ENCODE results near the gene HSFX2.
"Not testable (repeated sequence)": the region's sequence is repeated elsewhere in the genome, so short reads cannot be mapped to it uniquely, and the experiment has no call there.

Gene HSFX2

DNA sequence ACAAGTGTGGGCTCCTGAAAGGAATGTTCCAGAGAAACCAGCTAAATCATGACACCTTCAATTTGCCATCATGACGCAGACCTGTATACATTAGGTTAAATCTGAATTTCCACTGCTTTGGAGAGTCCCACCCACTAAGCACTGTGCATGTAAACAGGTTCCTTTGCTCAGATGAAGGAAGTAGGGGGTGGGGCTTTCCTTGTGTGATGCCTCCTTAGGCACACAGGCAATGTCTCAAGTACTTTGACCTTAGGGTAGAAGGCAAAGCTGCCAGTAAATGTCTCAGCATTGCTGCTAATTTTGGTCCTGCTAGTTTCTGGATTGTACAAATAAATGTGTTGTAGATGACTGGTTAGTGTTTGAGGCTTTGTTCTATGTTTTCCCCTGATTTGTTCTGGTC, 48.2 kb downstream of the HSFX2 start:
- H3K9ac ChIP-seq (ENCODE audit: low read length); H3K79me2 ChIP-seq (ENCODE audit: low read length); H3K36me3 ChIP-seq (replicated peaks; ENCODE audit: low read depth, low read length); H3K27me3 ChIP-seq (ENCODE audit: low read depth, low read length); H3K4me3 ChIP-seq (ENCODE audit: low read length); H3K4me2 ChIP-seq (ENCODE audit: low read length); H4K20me1 ChIP-seq (ENCODE audit: insufficient read depth, low read length); H3K9me3 ChIP-seq (ENCODE audit: insufficient read depth, low read length); H2AFZ ChIP-seq (ENCODE audit: low read depth, low read length): not testable (repeated sequence)
- Histone ChIP-seq H3K4me1 (ENCODE audit: low read length) (peaks cover 18% of the 10 kb centered on the region), H3K27ac (ENCODE audit: low read length) (peak overlapping the region; percentile 71; the same call in 1 of the 2 replicates)

DNA sequence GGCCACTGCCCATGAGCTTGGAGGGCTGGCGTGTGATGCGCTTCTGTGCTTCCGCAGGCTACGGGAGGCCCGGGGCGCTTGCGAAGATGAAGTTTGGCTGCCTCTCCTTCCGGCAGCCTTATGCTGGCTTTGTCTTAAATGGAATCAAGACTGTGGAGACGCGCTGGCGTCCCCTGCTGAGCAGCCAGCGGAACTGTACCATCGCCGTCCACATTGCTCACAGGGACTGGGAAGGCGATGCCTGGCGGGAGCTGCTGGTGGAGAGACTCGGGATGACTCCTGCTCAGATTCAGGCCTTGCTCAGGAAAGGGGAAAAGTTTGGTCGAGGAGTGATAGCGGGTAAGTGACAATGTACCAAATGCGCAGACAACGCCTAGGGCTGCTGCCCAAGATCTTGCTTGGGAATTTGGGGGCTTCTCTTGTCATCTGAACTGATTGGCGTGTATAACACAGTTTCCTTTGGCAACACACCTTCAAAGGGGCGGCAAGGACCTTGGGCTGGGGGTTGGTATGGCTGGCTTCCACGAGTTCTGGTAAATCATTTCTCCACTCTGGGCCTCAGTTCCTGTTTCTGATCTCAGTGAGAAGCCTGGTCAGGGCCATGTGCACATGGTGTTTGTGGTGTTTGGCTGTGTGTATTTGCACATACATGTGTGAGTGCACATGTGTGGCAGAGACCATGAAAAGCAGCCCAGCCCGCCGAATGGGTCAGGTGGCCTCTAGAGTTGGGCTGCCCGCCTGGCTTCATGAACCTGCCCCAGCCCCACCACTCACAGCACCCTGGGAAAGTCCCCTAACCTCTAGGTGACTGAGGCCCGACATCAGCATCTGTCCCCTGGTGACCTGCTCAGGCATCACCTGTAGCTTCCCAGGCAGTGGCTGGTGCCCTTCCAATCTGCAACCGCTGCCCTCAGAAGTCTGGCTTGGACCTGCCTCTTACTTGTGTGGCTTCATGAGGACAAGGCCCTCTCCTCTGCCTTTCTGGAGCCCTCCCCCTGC, 49.3 kb downstream of the HSFX2 start:
- not testable (repeated sequence) for H3K27me3 ChIP-seq (ENCODE audit: low read depth, low read length); H4K20me1 ChIP-seq (ENCODE audit: insufficient read depth, low read length); H3K36me3 ChIP-seq (replicated peaks; ENCODE audit: low read depth, low read length); H3K4me2 ChIP-seq (ENCODE audit: low read length); H3K9me3 ChIP-seq (ENCODE audit: insufficient read depth, low read length); H3K4me3 ChIP-seq (ENCODE audit: low read length); H2AFZ ChIP-seq (ENCODE audit: low read depth, low read length)
- Histone ChIP-seq H3K9ac (ENCODE audit: low read length) (peak overlapping the region; percentile 39; the same call in 1 of the 2 replicates), H3K27ac (ENCODE audit: low read length) (peak overlapping the region; percentile 71), H3K79me2 (ENCODE audit: low read length) (peaks cover 11% of the 10 kb centered on the region), H3K4me1 (ENCODE audit: low read length) (peaks cover 22% of the 10 kb centered on the region)
